ENCODE results near the gene TNFAIP8L2. TPM values are rescaled to one million over a fixed set of nuclear protein-coding genes. Genes with fewer than 3 reads are reported as not detected.

Gene TNFAIP8L2
- polyA plus RNA-seq, 1 donor from 2014 or later = not detected

GRCh38 chr1:151132335-151133017 is 24.0 kb upstream of the TNFAIP8L2 start:
- H3K36me3 ChIP-seq (ENCODE audit: insufficient read depth, low read length) = peaks cover 6% of the 10 kb centered on the region
- H4K20me1 ChIP-seq (ENCODE audit: insufficient read depth) = no peaks in the 10 kb centered on the region
- no peak overlapping the region for H2AFZ ChIP-seq (ENCODE audit: low read depth, low read length)
- H3K27ac ChIP-seq (ENCODE audit: low read length) = no peak overlapping the region
- H3K4me2 ChIP-seq (ENCODE audit: low read length) = no peak overlapping the region
- no peaks in the 10 kb centered on the region for H3K9me3 ChIP-seq (ENCODE audit: low read length)
- no peaks in the 10 kb centered on the region for H3K27me3 ChIP-seq (ENCODE audit: insufficient read depth, low read depth, low read length)
- no peak overlapping the region for H3K4me3 ChIP-seq (ENCODE audit: low read length)
- no peaks in the 10 kb centered on the region for H3K9me2 ChIP-seq (ENCODE audit: insufficient read depth, low read length)
- H3F3A ChIP-seq (ENCODE audit: insufficient read depth, low read length, poor library complexity, severe bottlenecking) = no peaks in the 10 kb centered on the region
- no peak overlapping the region for H3K9ac ChIP-seq (ENCODE audit: low read length)
- TF ChIP-seq EZH2 (IDR thresholded peaks at IDR 0.05; ENCODE audit: borderline replicate concordance, insufficient read depth, low read length, poor library complexity, severe bottlenecking) = no peak
- no peak for TF ChIP-seq MXI1 (conservative IDR thresholded peaks at IDR 0.05; ENCODE audit: poor library complexity, severe bottlenecking)
- no peak for TF ChIP-seq EP300 (conservative IDR thresholded peaks at IDR 0.05; ENCODE audit: poor library complexity, severe bottlenecking)
- TF ChIP-seq CTCF (IDR thresholded peaks at IDR 0.05; ENCODE audit: poor library complexity, severe bottlenecking) = no peak
- TF ChIP-seq SMC3 (conservative IDR thresholded peaks at IDR 0.05; ENCODE audit: poor library complexity) = no peak
- TF ChIP-seq REST (IDR thresholded peaks at IDR 0.05; ENCODE audit: borderline replicate concordance) = no peak
- TF ChIP-seq POLR2AphosphoS5 (IDR thresholded peaks at IDR 0.05) = no peak
- no peak for TF ChIP-seq RAD21 (conservative IDR thresholded peaks at IDR 0.05)
- TF ChIP-seq TAF1 (IDR thresholded peaks at IDR 0.05; ENCODE audit: low read depth) = no peak
- H3K79me2 ChIP-seq (replicated peaks; ENCODE audit: insufficient read depth, low read length) = no peaks in the 10 kb centered on the region

- Histone ChIP-seq H3K79me2 (replicated peaks; ENCODE audit: insufficient read depth, low read length) (no peaks in the 10 kb centered on the region), H3K9me3 (ENCODE audit: low read length) (no peaks in the 10 kb centered on the region), H3K9me2 (ENCODE audit: insufficient read depth, low read length) (no peaks in the 10 kb centered on the region), H3K4me2 (ENCODE audit: low read length) (no peak overlapping the region), H3K9ac (ENCODE audit: low read length) (no peak overlapping the region), H3K36me3 (ENCODE audit: insufficient read depth, low read length) (peaks cover 6% of the 10 kb centered on the region), H2AFZ (ENCODE audit: low read depth, low read length) (no peak overlapping the region), H3F3A (ENCODE audit: insufficient read depth, low read length, poor library complexity, severe bottlenecking) (no peaks in the 10 kb centered on the region), H3K27ac (ENCODE audit: low read length) (no peak overlapping the region), H3K4me3 (ENCODE audit: low read length) (no peak overlapping the region), H4K20me1 (ENCODE audit: insufficient read depth) (no peaks in the 10 kb centered on the region), H3K27me3 (ENCODE audit: insufficient read depth, low read depth, low read length) (no peaks in the 10 kb centered on the region)
- TF ChIP-seq POLR2AphosphoS5 (IDR thresholded peaks at IDR 0.05) = no peak
- no peak for TF ChIP-seq EZH2 (IDR thresholded peaks at IDR 0.05; ENCODE audit: borderline replicate concordance, insufficient read depth, low read length, poor library complexity, severe bottlenecking)
- no peak for TF ChIP-seq EP300 (conservative IDR thresholded peaks at IDR 0.05; ENCODE audit: poor library complexity, severe bottlenecking)
- TF ChIP-seq REST (IDR thresholded peaks at IDR 0.05; ENCODE audit: borderline replicate concordance) = no peak
- no peak for TF ChIP-seq SMC3 (conservative IDR thresholded peaks at IDR 0.05; ENCODE audit: poor library complexity)
- TF ChIP-seq RAD21 (conservative IDR thresholded peaks at IDR 0.05) = no peak
Measured at GRCh38 chr1:151133018-151133806, 23.2 kb upstream of the TNFAIP8L2 start.

Data from neural cell (in vitro differentiated cells).